Osteoblast (primary cell): ENCODE results near the gene SIX2. TPM values are rescaled to one million over a fixed set of nuclear protein-coding genes. Genes with fewer than 3 reads are reported as not detected.

Source experiments
- DNase-seq: peaks from one replicate; pipeline ENCODE4 v3.0.0; 2011; ENCODE audit warnings: low spot score, mixed read lengths; ENCODE audit not compliant: insufficient read length; ENCODE audit errors: missing footprints
- H2AFZ ChIP-seq: 2 replicates; pipeline ENCODE4 v1.6.0; 2011; ENCODE audit warnings: mild to moderate bottlenecking, low read length
- H3K27ac ChIP-seq: 2 replicates; pipeline ENCODE4 v1.5.1; 2011; ENCODE audit warnings: mild to moderate bottlenecking, low read depth, low read length, moderate library complexity
- H3K27me3 ChIP-seq: 2 replicates; pipeline ENCODE4 v1.6.0; 2012; ENCODE audit warnings: mild to moderate bottlenecking, control low read depth, inconsistent platforms, low read length, moderate library complexity; ENCODE audit not compliant: insufficient read depth
- H3K36me3 ChIP-seq: 2 replicates; pipeline ENCODE4 v1.5.1; 2011; ENCODE audit warnings: mild to moderate bottlenecking, low read length, control low read depth, moderate library complexity; ENCODE audit not compliant: insufficient read depth
- H3K4me1 ChIP-seq: 2 replicates; pipeline ENCODE4 v1.5.1; 2011; ENCODE audit warnings: mild to moderate bottlenecking, low read length, control low read depth, moderate library complexity; ENCODE audit not compliant: insufficient read depth
- H3K4me2 ChIP-seq: 2 replicates; pipeline ENCODE4 v1.6.0; 2011; ENCODE audit warnings: mild to moderate bottlenecking, low read length; ENCODE audit not compliant: insufficient read depth
- H3K4me3 ChIP-seq: fragments of 200-600 bp; sonication (generic); 3 replicates; pipeline ENCODE4 v1.5.1; 2012; ENCODE audit warnings: mild to moderate bottlenecking, low read length, inconsistent platforms; ENCODE audit not compliant: insufficient read depth
- H3K79me2 ChIP-seq: 2 replicates; pipeline ENCODE4 v1.6.0; 2012; ENCODE audit warnings: mild to moderate bottlenecking, low read length, control low read depth, inconsistent platforms; ENCODE audit not compliant: insufficient read depth
- H3K9me3 ChIP-seq: 2 replicates; pipeline ENCODE4 v1.5.1; 2011; ENCODE audit warnings: low read depth, low read length, control low read depth
- H4K20me1 ChIP-seq: 2 replicates; pipeline ENCODE4 v1.6.0; 2012; ENCODE audit warnings: mild to moderate bottlenecking, low read length, control low read depth; ENCODE audit not compliant: insufficient read depth
- total RNA-seq: library from RNA; depleted of rRNA; stranded (reverse); fragments of >200 nt; gene quantifications from 2 replicates; pipeline ENCODE4 v1.2.3, GENCODE V29; 2012
- TF ChIP-seq, protein P1 (sequence below): IDR thresholded peaks from 2 replicates; pipeline ENCODE4 v1.5.1; 2011; ENCODE audit warnings: mild to moderate bottlenecking, low read depth, low read length, moderate library complexity; ENCODE audit errors: extremely low read depth

Gene SIX2
- total RNA-seq, 1 donor = 14.8 TPM

DNA sequence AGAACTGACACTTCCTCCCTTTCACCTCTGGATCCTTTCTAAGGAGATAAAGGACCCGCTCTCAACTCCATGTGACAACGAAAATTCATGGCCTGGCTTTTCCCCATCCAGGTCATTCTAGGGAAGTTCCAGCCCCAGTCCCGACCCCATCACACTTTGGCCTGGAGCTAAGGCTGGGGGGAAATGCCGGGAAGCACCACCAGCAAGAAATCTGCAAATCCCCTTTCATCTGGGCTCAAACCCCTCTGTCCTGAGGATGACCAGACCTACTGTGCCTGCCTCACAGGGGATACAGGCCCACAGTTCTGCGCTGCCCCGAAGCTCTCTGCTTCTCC lies 1.3 kb downstream of the SIX2 start:
- Histone ChIP-seq H3K4me3 (peak overlapping the region; percentile 86), H2AFZ (peak overlapping the region; percentile 81), H3K27me3 (no peaks in the 10 kb centered on the region), H3K4me2 (peak overlapping the region; percentile 98), H3K27ac (peak overlapping the region; percentile 57), H3K4me1 (peaks cover 23% of the 10 kb centered on the region), H3K9me3 (no peaks in the 10 kb centered on the region), H3K36me3 (peaks cover 4% of the 10 kb centered on the region), H3K79me2 (peaks cover 44% of the 10 kb centered on the region), H4K20me1 (peaks cover 15% of the 10 kb centered on the region)
- peak; percentile 95 for DNase-seq
- TF ChIP-seq, protein P1, sequence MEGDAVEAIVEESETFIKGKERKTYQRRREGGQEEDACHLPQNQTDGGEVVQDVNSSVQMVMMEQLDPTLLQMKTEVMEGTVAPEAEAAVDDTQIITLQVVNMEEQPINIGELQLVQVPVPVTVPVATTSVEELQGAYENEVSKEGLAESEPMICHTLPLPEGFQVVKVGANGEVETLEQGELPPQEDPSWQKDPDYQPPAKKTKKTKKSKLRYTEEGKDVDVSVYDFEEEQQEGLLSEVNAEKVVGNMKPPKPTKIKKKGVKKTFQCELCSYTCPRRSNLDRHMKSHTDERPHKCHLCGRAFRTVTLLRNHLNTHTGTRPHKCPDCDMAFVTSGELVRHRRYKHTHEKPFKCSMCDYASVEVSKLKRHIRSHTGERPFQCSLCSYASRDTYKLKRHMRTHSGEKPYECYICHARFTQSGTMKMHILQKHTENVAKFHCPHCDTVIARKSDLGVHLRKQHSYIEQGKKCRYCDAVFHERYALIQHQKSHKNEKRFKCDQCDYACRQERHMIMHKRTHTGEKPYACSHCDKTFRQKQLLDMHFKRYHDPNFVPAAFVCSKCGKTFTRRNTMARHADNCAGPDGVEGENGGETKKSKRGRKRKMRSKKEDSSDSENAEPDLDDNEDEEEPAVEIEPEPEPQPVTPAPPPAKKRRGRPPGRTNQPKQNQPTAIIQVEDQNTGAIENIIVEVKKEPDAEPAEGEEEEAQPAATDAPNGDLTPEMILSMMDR = no peak

DNA sequence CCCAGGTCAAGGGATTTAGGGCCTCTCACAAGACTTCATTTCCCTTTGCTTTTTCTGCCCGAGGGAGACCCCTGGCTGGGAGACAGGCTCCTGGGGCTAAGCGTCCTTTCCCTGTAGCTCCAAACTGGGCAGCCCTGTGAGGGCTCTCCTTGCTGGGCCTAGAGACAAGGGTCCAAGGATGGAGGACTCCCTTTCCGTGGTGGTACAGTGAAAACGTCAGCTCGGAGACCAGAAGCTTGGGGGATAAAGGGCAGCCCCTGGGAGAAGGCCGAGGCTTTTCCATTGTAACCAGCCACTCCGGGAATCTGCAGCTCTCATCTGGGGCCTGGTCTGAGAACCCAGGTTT lies 2.3 kb downstream of the SIX2 start:
- Histone ChIP-seq H3K4me2 (peak overlapping the region; percentile 98), H3K27ac (peak overlapping the region; percentile 57), H3K27me3 (no peaks in the 10 kb centered on the region), H3K9me3 (no peaks in the 10 kb centered on the region), H3K36me3 (peaks cover 4% of the 10 kb centered on the region), H3K4me1 (peaks cover 23% of the 10 kb centered on the region), H4K20me1 (peaks cover 15% of the 10 kb centered on the region), H3K4me3 (peak overlapping the region; percentile 86), H2AFZ (no peak overlapping the region), H3K79me2 (peaks cover 40% of the 10 kb centered on the region)
- peak; percentile 81 for DNase-seq
- TF ChIP-seq, protein P1 = no peak

DNA sequence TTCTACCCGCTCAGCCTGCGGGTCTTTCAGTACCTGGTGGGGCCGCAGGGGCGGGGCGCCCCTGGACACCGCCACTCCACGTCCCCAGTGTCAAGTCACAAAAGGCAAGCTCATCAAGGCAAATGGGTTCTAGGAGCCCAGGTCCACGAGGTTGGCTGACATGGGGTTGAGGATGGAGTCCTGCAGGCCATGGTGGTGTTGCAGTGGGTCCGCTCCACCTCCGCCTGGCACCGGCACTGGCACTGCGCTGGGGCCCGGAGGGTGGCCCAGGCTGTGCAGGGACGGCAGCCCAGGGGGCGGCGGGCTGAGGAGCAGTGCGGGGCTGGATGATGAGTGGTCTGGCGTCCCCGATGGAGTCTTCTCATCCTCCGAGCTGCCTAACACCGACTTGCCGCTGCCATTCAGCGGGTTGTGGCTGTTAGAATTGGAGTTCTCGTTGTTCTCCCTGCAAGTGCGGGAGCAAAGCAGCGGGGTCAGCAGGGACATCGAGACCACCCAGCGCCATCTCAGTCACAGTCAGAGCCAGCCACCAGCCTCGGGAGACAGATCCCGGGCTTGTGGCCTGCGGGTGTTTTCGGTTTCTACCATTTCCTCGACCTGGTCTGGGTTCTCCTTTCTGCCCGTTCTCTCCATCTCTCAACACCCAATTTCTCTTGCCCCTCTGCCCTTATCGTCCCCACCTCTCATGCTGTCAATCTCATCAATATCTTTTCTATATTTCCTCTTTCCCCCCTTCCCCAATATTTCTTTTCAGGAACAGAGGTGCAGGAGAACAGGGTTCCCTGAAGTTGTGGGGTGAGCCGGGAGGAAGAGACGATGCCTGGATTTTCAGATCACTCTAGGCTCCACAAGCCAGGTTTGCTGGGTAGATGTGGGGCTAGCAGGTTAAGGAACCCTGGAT lies 3.0 kb downstream of the SIX2 start:
- DNase-seq = peak; percentile 85
- H4K20me1 ChIP-seq = peaks cover 15% of the 10 kb centered on the region
- no peaks in the 10 kb centered on the region for H3K27me3 ChIP-seq
- peaks cover 4% of the 10 kb centered on the region for H3K36me3 ChIP-seq
- H3K4me1 ChIP-seq = peaks cover 22% of the 10 kb centered on the region
- peak overlapping the region; percentile 86 for H3K4me3 ChIP-seq
- H3K4me2 ChIP-seq = peak overlapping the region; percentile 98
- peaks cover 40% of the 10 kb centered on the region for H3K79me2 ChIP-seq
- H3K9me3 ChIP-seq = no peaks in the 10 kb centered on the region
- H2AFZ ChIP-seq = no peak overlapping the region
- TF ChIP-seq, protein P1 = no peak
- H3K27ac ChIP-seq = peak overlapping the region; percentile 17

DNA sequence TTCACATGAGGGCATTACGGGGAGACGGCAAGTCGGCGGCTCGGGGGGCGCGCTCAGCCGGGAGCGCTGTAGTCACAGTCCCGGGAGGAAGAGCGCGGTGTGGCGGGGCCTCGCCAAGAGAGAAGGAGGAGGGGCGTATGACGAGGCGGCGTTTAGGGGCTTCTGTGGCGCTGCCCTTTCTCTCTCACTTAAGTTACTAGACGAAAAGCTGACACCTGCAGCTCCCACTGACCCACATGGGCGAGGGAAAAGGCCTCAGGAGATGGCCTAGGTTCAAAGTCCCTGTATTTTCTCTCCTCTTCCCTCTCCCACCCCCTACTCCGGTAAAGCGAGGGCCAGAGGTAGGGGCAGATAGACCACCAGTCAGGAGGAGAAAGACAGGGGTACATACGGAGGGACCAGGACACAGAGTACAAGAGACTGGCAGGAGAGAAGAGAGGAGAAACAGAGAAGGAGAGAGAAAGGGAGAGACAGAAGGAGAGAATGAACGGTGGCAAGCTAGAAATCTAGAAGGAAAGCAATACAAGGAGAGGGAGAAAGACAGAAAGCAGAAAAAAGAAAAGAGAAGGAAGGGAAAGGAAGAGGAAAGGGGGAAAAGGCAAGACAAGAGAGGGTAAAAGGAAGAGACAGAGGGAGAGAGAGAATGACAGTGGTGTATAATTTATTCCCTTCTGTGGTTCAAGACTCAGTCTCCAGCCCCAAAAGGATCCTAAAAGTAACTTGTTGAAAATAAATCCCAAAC lies 3.8 kb downstream of the SIX2 start:
- peaks cover 15% of the 10 kb centered on the region for H4K20me1 ChIP-seq
- peaks cover 4% of the 10 kb centered on the region for H3K36me3 ChIP-seq
- DNase-seq = peak; percentile 47
- peaks cover 35% of the 10 kb centered on the region for H3K79me2 ChIP-seq
- H3K4me1 ChIP-seq = peaks cover 13% of the 10 kb centered on the region
- TF ChIP-seq, protein P1 = no peak
- no peak overlapping the region for H3K4me2 ChIP-seq
- no peaks in the 10 kb centered on the region for H3K9me3 ChIP-seq
- no peak overlapping the region for H3K4me3 ChIP-seq
- no peaks in the 10 kb centered on the region for H3K27me3 ChIP-seq
- no peak overlapping the region for H2AFZ ChIP-seq
- no peak overlapping the region for H3K27ac ChIP-seq
